Measurements from ENCODE around the gene OGN. TPM values are rescaled to one million over a fixed set of nuclear protein-coding genes. Genes with fewer than 3 reads are reported as not detected.

OGN gene
- total RNA-seq, 1 experiment from 2014 or later: 0.95 TPM

DNA sequence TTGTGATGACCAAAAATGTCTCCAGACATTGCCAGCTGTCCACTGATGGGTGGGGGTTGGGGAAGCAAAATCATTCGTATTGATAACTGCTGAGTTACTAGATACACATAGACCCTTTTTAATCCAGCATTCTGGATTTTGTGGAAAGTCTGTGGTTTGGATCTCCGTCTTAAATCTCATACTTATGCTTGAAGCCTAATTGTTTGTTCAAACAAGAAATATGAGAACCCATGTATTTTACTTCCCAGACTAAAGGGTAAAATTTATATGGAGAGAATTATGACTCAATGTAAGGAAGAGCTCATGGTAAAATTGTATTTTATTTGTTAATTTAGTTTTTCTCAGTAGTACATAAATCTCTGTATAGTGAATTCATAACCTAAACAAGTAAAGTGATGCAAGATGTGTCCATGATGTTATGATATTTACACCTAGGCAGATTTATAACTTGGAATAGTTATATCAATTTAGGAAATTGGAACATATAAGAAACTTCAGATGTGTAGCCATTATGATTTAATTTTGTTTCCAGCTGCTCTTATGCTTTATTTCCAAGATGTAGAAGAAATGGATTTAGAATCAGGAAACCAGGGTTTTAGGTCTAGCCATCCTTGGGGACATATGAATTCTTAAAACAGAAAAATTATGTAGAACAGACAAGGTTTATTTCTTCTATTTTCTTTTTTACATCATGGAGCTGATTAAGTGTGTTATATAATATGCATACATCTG, 4.5 kb upstream of the OGN start:
- no peak for DNase-seq (ENCODE audit: low spot score)
- no peaks in the 10 kb centered on the region for H3K9me3 ChIP-seq (ENCODE audit: low read depth, low read length, poor library complexity, severe bottlenecking)
- BruUV-seq (replicated peaks): no TSS peak
- H3K27ac ChIP-seq (ENCODE audit: low read depth, low read length, poor library complexity, severe bottlenecking): no peak overlapping the region
- no peak for TF ChIP-seq EZH2 (IDR thresholded peaks at IDR 0.05; ENCODE audit: borderline replicate concordance, low read depth, low read length, poor library complexity, severe bottlenecking)
- TF ChIP-seq, protein P1, sequence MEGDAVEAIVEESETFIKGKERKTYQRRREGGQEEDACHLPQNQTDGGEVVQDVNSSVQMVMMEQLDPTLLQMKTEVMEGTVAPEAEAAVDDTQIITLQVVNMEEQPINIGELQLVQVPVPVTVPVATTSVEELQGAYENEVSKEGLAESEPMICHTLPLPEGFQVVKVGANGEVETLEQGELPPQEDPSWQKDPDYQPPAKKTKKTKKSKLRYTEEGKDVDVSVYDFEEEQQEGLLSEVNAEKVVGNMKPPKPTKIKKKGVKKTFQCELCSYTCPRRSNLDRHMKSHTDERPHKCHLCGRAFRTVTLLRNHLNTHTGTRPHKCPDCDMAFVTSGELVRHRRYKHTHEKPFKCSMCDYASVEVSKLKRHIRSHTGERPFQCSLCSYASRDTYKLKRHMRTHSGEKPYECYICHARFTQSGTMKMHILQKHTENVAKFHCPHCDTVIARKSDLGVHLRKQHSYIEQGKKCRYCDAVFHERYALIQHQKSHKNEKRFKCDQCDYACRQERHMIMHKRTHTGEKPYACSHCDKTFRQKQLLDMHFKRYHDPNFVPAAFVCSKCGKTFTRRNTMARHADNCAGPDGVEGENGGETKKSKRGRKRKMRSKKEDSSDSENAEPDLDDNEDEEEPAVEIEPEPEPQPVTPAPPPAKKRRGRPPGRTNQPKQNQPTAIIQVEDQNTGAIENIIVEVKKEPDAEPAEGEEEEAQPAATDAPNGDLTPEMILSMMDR (conservative IDR thresholded peaks at IDR 0.05; ENCODE audit: low read depth, low read length): no peak
- POLR2A ChIA-PET (ENCODE audit: low non-redundant PET): no interaction called here
- H3K4me1 ChIP-seq (ENCODE audit: insufficient read depth, low read length, poor library complexity, severe bottlenecking): peaks cover 22% of the 10 kb centered on the region
- H3K4me3 ChIP-seq (ENCODE audit: low read depth, low read length, poor library complexity, severe bottlenecking): no peak overlapping the region
- H3K27me3 ChIP-seq (replicated peaks; ENCODE audit: insufficient read depth, low read depth, low read length, poor library complexity): no peaks in the 10 kb centered on the region
- intact Hi-C loops (cut with micrococcal nuclease; ENCODE audit: unreplicated experiment): no loop called here
- CTCF ChIA-PET: no interaction called here
- no peaks in the 10 kb centered on the region for H3K36me3 ChIP-seq (ENCODE audit: insufficient read depth, low read length, poor library complexity, severe bottlenecking)

DNA sequence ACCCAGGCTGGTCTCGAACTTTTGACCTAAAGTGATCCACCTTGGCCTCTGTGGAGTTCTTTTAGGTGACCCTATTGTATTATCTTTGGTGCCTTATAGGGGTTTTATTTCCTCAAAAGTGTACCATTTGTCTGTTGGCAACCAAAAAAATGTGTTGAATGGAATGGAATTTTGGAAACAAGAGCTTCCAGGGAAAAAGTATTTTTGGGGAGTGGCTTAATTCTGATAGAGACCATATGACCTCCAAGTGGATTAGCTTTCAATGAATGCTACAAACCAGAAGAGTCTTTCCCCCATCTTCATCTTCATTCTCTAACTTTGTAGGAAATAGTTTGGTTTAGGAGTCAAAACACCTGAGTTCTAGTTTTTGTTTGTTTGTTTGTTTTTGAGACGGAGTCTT, 3.4 kb upstream of the OGN start:
- H3K36me3 ChIP-seq (ENCODE audit: insufficient read depth, low read length, poor library complexity, severe bottlenecking): no peaks in the 10 kb centered on the region
- TF ChIP-seq, protein P1 (conservative IDR thresholded peaks at IDR 0.05; ENCODE audit: low read depth, low read length): no peak
- peaks cover 31% of the 10 kb centered on the region for H3K4me1 ChIP-seq (ENCODE audit: insufficient read depth, low read length, poor library complexity, severe bottlenecking)
- no TSS peak for BruUV-seq (replicated peaks)
- DNase-seq (ENCODE audit: low spot score): no peak
- CTCF ChIA-PET: no interaction called here
- no peak overlapping the region for H3K4me3 ChIP-seq (ENCODE audit: low read depth, low read length, poor library complexity, severe bottlenecking)
- H3K27ac ChIP-seq (ENCODE audit: low read depth, low read length, poor library complexity, severe bottlenecking): no peak overlapping the region
- no peaks in the 10 kb centered on the region for H3K27me3 ChIP-seq (replicated peaks; ENCODE audit: insufficient read depth, low read depth, low read length, poor library complexity)
- no peaks in the 10 kb centered on the region for H3K9me3 ChIP-seq (ENCODE audit: low read depth, low read length, poor library complexity, severe bottlenecking)
- POLR2A ChIA-PET (ENCODE audit: low non-redundant PET): no interaction called here
- intact Hi-C loops (cut with micrococcal nuclease; ENCODE audit: unreplicated experiment): no loop called here

DNA sequence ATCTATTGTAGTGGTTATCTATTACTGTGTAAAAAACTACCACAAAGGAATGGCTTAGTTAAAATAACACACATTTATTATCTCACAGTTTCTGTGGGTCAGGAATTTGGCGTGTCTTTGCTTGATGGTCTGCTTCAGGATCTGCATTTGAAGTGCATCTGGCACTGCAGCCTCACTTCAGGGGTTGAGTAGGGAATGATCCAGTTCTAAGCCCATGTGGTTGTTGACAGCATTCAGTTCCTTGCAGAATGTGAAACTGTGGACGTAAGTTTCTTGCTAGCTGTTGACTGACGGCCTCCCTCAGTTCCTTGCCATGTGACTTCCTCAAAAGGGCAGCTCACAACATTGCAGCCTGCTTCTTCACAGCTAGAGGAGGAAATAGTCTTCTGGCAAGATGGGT, 2.1 kb upstream of the OGN start:
- TF ChIP-seq EZH2 (IDR thresholded peaks at IDR 0.05; ENCODE audit: borderline replicate concordance, low read depth, low read length, poor library complexity, severe bottlenecking): no peak
- TF ChIP-seq, protein P1 (conservative IDR thresholded peaks at IDR 0.05; ENCODE audit: low read depth, low read length): no peak
- Histone ChIP-seq H3K4me1 (ENCODE audit: insufficient read depth, low read length, poor library complexity, severe bottlenecking) (peaks cover 31% of the 10 kb centered on the region), H3K9me3 (ENCODE audit: low read depth, low read length, poor library complexity, severe bottlenecking) (no peaks in the 10 kb centered on the region), H3K36me3 (ENCODE audit: insufficient read depth, low read length, poor library complexity, severe bottlenecking) (no peaks in the 10 kb centered on the region), H3K4me3 (ENCODE audit: low read depth, low read length, poor library complexity, severe bottlenecking) (no peak overlapping the region), H3K27me3 (replicated peaks; ENCODE audit: insufficient read depth, low read depth, low read length, poor library complexity) (no peaks in the 10 kb centered on the region), H3K27ac (ENCODE audit: low read depth, low read length, poor library complexity, severe bottlenecking) (no peak overlapping the region)
- DNase-seq (ENCODE audit: low spot score): no peak
- intact Hi-C loops (cut with micrococcal nuclease; ENCODE audit: unreplicated experiment): no loop called here
- POLR2A ChIA-PET (ENCODE audit: low non-redundant PET): interaction anchor here (0.5 kb wide), 1 partner anchor 418 kb away, joined by 3 read pairs; no protein-coding TSS in a partner anchor
- CTCF ChIA-PET: no interaction called here
- no TSS peak for BruUV-seq (replicated peaks)
